NK-92 treated with Interleukin-12 subunit alpha and Interleukin-12 subunit beta, amount 100 ng/mL, for 24 hours (cell line): ENCODE results near the gene FGF3.

ENCODE experiments used
- DNase-seq: peaks from one replicate; lab custom pipeline; 2025; lab: John Stamatoyannopoulos, UW

The FGF3 gene

DNA sequence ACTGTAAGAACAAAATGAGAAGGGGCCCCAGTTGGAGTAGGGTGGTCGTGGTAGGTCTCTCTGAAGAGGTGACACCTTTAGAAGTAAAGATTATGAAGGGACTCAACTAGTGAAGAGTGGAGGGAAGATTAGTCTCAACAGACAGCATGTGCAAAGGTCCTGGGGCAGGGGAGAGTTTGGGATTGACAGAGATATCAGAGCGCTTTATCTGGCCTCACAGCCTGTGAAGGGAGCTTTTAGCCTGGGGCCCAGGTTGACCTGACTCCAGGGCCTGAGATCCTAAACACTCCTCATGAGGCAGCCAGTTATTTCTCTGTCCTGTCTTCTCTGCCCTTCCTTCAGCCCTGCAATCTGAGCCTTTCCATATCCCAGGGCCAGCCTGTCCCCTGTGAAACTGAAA is 16.2 kb downstream of the FGF3 start:
- no peak for DNase-seq

DNA sequence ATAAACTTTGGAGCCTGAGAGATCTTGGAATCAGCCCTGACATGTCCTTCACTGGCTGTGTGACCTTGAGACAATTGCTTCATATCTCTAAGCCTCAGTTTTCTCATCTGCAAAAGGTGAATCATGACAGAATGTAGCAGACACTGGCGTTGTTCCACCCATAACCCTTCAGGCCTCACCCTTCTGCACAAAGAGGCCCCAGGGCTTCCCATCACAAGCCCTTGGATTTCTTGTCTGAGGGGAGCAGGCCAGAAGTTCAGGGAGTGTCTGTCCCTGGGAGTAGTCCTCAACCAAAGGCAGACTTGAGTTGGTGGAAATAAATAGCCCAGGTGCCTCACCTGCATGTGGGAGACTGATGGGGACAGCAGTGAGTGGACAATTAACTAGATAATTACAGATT is 16.6 kb downstream of the FGF3 start:
- DNase-seq: no peak

DNA sequence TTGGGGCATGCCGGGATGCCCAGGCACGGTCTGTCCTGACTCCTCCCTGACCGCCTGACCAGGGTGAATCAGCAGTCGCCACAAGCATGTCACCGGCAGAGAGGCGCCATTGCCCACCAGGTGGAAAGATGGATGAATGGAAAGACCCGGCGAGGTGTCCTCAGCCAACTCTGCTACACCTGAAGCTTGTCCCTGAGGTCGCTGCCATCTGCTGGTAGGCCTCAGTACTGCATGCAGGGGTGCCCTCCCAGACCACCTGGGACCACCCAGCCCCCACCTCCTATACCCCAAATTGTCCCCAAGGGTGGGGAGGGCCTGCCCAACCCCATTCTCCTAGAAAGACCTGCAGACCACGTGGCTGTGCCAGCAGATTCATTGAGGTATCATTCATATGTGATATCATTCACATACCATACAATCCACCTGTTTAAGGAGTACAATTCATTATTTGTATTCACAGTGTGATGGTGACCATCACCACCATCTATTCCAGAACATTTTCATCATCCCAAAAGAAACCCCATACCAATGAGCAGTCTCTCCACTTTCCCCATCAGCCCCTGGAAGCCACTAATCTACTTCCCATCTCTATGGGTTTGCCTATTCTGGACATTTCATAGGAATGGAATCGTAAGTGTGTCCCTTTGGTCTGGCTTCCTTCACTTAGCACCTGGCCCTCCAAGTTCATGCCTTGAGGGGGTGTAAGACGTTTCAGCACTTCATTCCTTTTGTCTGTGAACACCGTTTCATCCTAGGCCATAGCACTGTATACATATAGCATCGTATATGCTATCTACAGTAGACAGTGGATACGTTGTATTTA is 17.5 kb downstream of the FGF3 start:
- DNase-seq: peak; percentile 12

DNA sequence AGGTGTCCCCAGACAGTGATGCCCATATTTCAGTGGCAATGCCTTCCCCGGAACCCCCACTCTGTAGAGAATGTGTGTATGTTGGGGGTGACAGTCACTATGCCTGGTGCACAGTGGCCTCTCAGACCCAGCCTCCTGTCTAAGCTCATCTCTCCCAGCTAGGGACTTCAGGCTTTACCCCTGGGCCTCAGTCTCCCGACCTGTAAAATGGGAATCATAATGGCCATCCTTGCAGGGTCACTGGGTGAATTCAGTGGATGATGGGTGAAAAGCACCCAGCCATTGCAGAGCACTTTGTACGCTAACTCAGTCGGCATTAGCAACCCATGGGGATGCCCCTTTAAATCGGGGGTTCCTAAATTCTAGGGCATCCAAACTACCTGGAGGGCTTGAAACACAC is 18.9 kb downstream of the FGF3 start:
- no peak for DNase-seq

DNA sequence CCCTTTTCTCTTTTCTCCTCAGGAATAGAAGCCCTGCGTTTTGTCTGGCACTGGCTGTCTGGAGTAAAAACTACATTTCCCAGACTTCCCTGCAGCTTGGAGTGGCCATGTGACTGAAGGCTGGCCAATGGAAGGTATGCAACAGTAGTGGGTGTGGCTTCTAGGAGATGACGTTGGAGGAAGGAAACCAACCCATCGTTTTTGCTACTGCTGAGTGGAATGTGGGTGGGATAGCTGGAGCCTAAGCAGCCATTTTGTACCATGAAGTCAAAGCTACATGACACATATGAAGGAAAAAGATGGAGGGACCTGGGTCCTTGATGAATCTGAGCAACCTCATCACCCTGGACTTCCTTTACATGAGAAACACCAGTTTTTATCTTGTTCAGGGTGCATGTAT is 19.6 kb downstream of the FGF3 start:
- no peak for DNase-seq

DNA sequence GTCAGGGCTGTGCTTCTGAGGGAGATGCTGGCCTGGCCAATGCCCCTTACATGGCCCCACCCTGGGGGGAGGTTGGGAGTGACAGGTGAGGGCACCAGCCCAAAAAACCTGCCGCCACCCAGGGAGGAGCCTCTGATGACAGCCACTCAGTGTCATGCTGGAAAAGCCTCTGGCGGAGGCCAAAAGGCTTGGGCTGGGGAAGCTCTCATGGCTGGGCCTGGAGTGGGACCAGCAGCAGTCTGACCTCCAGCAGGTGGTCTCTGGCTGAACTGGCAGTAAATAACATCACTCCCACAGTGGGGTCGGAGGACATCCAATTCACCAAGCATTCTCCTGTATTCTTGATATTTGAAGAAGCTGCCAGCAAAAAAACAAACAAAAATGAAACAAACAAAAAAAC is 20.1 kb downstream of the FGF3 start:
- DNase-seq: no peak

DNA sequence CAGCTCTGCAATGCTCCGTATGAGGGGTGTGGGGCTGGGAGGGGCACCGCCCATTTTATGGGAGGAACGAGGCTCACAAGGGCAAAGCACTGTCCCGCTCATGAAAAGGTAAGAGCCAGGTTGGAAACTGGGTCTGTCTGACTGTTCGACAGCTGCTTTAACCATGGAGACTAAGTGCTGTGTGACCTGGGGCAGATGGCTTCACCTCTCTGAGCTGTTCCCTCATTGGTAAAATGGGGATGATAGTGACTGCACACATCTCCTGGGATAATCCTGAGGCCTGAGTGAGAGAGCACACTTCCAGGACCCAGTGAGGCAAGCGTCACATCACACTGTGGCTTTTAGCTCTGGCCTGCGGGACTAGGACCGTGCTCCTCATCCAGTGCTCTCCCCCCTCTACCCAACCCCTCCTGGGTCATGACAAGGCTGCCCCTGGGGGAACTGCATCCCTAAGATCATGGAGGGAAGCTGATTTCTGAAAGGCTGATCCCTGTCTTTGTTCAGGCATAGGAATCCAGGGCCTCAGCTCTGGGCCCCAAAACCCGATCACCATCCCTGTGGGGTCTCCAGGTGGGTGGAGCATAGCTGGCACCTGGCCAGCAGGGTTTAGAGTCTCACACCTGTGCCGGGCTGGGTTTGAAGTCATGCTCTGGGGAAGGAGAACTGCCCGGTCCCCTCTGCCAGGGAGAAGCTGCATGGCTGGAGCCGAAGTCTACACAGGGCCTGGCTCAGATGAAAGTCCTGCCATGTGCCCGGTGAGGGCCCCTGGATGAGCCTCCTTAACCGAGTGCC is 21.3 kb downstream of the FGF3 start:
- DNase-seq: no peak

DNA sequence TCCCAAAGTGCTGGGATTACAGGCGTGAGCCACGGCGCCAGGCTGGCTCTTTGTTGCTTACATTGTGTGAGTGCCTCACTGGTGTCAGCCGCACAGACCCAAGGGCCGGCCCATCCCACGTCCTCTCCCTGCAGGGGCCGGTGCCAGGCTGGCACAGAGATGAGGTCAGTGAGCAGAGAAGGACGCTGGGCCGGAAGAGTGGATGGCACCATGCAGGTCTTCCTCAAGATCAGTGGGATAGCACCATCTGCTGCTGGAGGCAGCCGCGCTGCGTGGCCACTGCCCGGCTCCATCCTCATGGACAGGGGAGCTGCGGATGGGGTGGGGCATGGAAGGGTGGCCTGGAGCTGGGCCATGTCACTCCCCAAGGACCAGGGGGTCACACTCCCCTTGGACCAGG is 22.1 kb downstream of the FGF3 start:
- DNase-seq: no peak

DNA sequence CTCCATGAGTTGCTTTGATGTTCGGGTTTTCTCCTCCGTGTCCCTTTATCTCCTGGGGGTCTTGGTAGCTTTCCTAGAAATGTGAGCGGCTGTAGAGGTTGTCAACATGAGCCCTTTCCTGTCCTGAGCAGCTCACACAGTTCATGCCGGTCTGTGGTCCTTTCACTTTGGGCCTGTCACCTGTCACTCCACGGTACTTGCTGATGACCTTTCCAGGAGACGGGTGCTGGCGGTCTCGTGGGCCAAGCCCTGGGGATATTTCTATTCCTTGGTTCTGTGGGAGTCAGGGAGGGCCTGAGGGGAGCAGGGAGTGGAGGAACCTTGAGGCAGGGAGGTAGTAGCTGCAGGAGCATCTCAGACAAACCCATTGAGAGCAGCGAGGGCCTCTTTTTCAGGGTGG is 23.2 kb downstream of the FGF3 start:
- no peak for DNase-seq

DNA sequence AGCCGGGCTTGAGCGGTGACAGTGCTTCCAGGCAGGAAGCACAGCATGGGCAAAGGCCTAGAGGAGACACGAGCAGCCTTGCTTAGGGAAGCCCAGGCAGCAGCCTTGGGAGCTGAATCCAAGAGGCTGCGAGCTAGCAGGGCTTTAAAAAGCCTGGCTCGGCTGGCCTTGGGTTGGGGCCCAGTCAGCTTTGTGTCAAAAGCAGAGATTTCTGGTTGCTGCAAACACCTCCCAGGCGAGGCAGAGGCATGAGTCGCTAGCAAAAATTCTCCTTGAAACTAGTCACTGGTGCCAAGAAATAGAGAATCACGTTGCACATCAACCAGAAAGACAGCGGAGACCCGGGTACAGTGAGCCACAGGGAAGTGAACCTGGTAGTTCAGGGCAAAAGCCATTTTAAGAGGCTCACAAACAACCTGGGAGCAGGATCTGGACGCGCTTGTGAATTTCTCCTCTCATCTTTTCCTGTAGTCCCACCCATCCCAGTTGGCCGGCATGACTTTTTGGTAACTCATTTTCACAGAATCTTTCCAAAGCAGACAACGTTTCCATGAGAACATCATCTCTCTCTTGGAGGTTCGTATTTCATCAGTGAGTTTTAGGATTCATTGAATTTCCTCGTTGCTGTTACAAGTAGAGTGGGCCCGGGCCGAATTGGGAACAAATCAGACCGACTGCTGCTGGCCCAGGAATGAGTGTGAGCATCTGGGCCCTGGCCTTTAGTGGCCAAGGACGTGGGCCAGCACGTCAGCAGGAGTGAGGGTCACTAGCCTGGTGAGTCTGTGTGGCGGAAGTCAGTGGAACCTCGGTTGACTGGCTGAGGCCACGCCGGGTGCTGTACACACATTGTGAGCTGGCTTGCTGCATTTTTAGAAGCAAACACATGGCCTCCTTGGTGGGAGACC is 27.7 kb downstream of the FGF3 start:
- DNase-seq: no peak

DNA sequence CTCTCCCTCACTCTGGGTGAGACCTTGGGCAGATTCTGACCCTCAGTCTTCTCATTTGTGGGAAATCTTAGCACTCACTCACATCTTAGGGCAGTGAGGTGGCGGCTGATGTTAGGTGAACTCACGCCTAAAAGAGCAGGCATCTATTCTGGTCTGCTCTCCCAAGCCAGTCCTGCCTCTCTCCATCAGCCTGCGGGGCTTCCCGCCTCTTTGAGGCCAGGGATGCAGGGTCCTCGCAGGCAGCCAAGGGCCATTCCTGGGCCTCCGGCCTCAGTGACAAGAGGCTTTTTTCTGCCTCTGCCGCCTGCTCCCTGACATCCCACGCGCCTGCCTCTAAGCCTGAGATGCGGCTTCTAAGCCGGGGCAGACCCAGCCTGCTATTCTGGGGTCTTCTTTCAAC is 30.3 kb downstream of the FGF3 start:
- no peak for DNase-seq

DNA sequence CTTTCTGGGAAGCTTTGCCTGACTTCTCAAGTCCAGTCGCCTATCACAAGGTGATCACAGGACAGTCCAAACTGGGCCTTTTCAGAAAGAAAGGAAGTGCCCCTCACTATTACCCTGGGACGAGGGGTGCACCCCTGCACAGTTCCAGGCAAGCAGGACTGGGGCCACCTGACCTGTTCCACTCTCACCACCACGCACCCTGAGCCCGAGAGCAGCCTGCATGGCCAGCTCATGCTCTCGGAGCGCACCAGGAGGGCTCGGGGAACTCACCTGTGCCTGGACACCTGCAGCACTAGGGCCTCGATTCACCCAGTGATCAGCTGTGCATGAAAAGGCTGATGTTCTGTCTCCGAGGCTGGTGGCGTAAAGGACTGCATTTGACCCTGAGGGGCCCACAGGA is 31.3 kb downstream of the FGF3 start:
- DNase-seq: no peak

DNA sequence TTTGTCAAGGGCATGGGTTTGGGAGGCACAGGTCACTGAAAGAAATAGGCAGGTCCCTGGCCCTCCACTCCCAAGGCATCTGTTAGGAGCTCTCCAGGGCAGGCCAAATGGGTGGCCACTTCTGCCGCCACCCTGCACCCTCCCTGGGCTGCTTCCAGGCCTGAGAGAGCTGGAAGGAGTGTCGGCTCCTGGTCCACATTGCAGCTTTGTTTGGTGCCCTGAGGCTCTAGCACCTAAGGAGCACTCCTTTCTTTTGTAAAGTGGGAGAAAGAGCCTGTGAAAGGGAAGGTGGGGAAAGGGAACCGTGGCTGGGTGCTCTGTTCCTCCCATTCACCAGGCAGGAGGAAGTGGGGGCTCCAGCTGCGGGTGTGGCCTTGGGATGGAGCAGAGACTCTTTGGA is 31.8 kb downstream of the FGF3 start:
- no peak for DNase-seq

DNA sequence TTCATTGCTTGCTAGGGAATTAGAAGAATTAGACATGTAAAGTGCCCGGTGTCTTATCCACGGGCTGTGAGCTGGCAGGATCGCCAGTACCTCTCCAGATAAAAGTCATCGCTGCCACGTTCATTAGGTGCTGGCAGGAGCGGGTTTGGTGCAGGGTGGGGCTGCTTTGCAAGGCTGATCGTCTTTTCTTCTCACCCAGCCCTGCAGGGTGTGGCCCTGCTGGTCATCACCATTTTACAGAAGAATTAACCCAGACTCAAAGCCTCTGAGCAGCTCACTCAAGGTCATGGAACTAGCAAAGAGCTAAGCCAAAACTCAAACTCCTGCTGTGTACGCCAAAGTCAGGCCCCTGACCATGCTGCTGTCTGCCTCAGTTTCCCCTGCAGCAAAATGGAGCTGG is 38.0 kb downstream of the FGF3 start:
- no peak for DNase-seq

DNA sequence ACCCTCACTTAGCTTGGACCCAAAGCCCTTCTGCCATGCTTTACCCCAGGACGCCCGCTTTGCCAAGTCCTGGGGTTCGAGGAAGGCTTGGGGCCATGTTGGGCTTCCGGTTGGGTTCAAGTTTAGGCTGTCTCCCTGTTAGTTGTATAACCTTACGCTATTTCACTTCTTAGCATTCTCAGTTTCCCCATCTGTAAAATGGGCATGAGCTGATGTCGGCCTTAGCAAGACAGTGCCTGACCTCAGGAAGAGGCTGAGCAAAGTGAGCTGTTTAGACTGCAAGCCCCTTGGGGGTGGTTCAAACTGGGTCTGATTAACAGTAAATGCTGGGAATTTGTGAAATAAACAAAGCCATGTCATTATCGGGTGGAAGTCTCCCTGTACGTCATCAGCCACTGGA is 40.8 kb downstream of the FGF3 start:
- DNase-seq: no peak

DNA sequence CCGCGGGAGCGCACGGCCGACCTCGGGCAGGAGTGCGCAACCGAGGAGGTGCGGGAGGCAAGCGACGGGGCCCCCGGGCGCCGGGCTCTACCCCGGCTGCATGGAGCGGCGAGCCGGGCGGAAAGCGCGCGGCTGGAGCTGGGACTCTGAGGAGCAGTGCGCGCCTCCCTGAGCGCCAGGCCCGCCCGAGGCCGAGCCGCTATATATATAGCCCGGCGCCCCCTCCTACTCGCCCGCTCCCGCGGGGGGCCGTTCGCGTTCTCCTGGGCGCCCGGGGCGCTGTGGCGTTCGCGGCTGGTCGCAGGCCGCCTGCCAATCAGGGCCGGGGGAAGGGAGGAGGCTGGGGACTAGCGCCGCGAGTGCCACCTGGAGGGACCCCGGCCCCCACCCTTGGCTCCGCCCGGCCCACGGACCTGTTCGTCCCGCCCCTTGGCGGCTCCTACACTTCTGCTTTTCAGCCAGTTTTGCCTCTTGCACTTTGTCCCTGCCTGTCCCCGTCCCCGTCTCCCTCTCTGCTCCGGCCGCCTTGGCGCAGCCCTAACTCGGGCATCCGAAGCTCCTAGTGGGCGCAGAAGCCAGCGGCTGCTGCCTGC is 44.0 kb downstream of the FGF3 start, which contains the start of gene FGF4:
FGF4 (minus strand) TSS at position 179 of the 593 bp plus-strand sequence. CDS start 257 bp downstream, outside the sequence.
- DNase-seq: no peak

DNA sequence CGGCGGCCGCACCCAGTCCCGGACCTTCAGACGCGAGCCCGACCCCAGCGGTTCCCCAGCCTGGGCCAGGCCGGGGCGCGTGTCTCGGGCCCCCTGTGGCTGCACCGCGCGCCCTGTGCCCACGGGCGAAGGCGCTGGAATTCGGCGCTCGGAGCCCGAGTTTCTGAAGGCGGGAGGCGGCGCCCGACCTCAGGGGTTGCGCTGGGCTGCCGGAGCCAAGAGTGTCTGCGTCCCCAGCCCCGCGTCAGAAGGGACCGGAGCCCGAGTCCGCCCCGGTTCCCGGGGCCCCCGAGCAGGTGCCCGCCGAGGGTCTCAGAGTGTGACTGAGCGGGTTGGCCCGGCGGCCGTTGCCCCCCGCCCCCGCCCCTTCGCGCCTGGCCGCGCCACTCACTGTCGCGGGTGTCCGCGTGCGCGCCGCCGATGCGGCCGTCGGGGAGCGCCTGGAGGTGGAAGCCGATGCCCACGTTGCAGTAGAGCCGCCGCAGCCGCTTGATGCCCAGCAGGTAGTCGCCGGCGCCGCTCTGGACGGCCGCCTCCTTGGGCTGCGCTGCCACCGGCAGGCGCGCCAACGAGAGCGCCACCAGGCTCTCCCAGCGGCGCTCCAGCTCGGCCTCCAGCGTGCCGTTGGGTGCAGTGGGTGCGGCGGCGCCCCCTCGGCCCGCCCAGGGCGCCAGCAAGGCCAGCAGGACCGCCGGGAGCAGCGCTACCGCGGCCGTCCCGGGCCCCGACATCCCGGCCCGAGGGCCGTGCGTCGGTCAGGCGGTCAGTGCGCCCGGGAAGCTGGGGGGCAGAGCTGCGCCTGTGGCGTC is 44.7 kb downstream of the FGF3 start:
- no peak for DNase-seq

DNA sequence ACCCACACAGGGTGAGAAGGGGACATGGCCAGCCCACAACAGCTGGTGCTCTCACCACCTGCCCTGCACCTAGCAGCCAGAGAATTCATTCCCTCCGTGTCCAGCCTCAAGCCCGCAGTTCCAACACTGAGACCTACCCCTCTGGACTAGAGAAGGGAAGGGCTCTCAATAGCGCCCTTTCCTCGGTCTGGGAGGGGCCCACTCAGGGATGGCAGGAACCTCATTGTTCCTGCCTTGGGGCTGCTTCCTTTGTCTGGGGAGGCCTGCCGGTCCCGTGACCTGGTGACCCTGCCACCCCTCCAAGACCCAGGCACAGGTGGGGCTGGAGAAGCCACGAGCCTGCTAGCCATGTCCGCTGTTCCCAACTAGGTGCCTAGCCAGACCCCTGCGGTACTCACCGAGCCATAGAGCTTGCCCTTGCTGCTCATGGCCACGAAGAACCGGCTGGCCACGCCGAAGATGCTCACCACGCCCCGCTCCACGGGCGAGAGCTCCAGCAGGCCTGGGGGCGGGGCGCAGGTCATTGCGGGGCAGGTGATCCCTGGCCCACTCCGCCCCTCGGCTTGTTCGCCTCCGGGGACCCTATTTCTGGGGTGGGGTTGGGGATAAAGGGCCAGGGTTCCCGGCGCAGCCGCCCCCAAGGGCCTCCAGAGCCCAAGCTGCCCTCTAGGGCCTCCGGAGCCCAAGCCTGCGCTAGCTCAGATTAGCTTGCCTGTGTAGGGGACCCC is 45.4 kb downstream of the FGF3 start:
- DNase-seq: no peak

DNA sequence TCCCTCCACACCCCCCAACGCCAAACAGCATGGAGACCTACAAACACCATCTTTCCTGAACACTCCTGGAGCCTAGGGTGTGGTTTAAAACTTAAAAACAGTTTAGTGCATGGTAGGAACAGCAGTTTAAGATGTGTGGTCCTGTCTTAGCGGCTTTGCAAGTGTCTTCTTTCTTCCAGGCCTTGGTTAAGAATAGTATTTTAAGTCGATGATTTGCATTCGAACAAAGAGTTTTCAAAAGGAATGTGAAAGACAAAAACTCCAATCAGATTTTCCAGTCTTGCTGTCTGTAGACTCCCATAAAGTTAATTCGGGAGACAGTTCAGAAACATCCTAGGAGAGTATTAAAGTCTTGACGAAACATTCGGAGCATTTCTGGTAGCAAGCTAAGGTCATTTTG is 47.8 kb downstream of the FGF3 start:
- DNase-seq: no peak

DNA sequence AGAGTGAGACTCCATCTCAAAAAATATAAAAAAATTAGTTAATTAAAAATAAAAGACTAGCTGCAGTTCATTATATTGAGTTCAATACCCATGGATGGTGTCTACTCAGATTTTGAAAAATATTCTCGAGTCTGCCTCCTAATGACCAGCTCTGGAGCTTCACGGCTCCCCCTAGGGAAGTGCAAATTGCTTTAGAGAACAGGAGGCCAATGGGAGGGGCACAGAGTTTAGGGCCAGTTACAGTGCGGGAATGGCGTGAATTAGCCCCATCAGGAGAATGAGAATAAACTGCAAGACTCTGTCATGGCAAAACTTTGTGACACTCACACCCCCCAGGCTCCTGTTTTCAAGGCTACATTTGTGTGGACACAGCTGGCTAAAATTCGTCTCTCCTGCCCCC is 48.7 kb downstream of the FGF3 start:
- DNase-seq: no peak
